HG02642 (cell line): Measurements from ENCODE around the gene RAB40C.
A peak's percentile ranks its signal among the peaks of the same experiment; 100 is the strongest.

Source experiments
- ATAC-seq: cut with Tn5 transposase; IDR thresholded peaks from one replicate; pipeline ENCODE4 v1.9.1; 2021; ENCODE audit warnings: mild to moderate bottlenecking; ENCODE audit not compliant: unreplicated experiment, poor library complexity

RAB40C gene

GRCh38 chr16:589658-590187 is at the start of gene RAB40C:
TSS of gene RAB40C (plus strand) at chr16:590066. CDS start at chr16:590292, 226 bp downstream.
- ATAC-seq: peak; percentile 76

- ATAC-seq: no peak
These were observed 49.1 kb upstream of the RAB40C start for GRCh38 chr16:540645-541340.

GRCh38 chr16:543301-544164 is 46.3 kb upstream of the RAB40C start:
- no peak for ATAC-seq

- no peak for ATAC-seq
These were observed 45.3 kb upstream of the RAB40C start for GRCh38 chr16:544517-544916.

- no peak for ATAC-seq
These were observed 42.7 kb upstream of the RAB40C start for GRCh38 chr16:546909-547770.

GRCh38 chr16:548586-548985 is 41.3 kb upstream of the RAB40C start:
- ATAC-seq: no peak

GRCh38 chr16:549544-550263 is 40.2 kb upstream of the RAB40C start:
- ATAC-seq: no peak

- no peak for ATAC-seq
These were observed 38.7 kb upstream of the RAB40C start for GRCh38 chr16:551210-551609.

GRCh38 chr16:552171-552570 is 37.7 kb upstream of the RAB40C start:
- ATAC-seq: no peak

GRCh38 chr16:553601-554296 is 36.1 kb upstream of the RAB40C start:
- ATAC-seq: no peak

GRCh38 chr16:554297-554621 is 35.6 kb upstream of the RAB40C start:
- no peak for ATAC-seq

- ATAC-seq: no peak
These were observed 35.1 kb upstream of the RAB40C start for GRCh38 chr16:554640-555365.

GRCh38 chr16:555528-556473 is 34.1 kb upstream of the RAB40C start:
- no peak for ATAC-seq

GRCh38 chr16:556474-557173 is 33.2 kb upstream of the RAB40C start:
- ATAC-seq: no peak

GRCh38 chr16:557463-558297 is 32.2 kb upstream of the RAB40C start:
- ATAC-seq: no peak

GRCh38 chr16:558298-559020 is 31.4 kb upstream of the RAB40C start:
- ATAC-seq: no peak
